DMS 273 (cell line): ENCODE data around the gene IPMK.
"Not testable (repeated sequence)": the region's sequence is repeated elsewhere in the genome, so short reads cannot be mapped to it uniquely, and the experiment has no call there.

ENCODE experiments used
- DNase-seq: peaks from one replicate; lab custom pipeline; 2025; ENCODE audit not compliant: unreplicated experiment; lab: John Stamatoyannopoulos, UW

The IPMK gene

DNA sequence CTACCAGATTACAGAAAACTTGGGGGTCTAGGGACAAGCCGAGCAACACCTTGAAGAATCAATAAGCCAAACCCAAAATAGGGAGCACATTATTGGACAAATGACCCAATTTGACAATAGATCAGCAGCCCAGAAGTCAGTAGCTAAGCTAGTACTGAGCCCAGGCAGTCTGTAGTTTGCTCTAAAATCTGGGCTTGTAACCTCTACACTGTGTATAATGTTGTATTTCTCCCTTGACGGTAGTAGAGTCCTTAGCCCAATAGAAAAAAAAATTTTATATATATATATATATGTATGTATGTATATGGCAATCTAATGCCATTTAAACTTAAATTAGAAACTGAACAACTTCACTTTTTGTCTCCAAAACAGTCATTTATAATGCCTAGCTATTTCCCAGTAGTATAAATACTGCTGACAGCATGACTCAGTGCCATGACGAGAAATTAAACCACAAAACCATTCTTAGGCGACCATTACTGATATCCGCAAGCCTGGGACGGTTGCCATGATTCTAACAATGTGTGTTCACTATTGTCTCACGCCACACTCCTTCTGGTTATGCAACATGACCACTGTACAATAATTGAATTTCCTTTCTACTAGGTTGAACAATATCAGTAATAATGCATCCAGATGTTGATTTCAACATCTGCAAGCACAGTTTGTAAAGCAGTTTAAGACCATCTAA, 110.5 kb downstream of the IPMK start:
- no peak for DNase-seq

DNA sequence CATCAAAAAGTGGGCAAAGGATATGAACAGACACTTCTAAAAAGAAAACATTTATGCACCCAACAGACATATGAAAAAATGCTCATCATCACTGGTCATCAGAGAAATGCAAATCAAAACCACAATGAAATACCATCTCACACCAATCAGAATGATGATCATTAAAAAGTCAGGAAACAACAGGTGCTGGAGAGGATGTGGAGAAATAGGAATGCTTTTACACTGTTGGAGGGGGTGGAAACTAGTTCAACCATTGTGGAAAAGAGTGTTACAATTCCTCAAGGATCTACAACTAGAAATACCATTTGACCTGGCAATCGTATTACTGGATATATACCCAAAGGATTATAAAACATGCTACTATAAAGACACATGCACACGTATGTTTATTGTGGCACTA, 111.8 kb downstream of the IPMK start:
- DNase-seq: not testable (repeated sequence)

GRCh38 chr10:58153751-58154150, 113.9 kb downstream of the IPMK start:
- DNase-seq: no peak

DNA sequence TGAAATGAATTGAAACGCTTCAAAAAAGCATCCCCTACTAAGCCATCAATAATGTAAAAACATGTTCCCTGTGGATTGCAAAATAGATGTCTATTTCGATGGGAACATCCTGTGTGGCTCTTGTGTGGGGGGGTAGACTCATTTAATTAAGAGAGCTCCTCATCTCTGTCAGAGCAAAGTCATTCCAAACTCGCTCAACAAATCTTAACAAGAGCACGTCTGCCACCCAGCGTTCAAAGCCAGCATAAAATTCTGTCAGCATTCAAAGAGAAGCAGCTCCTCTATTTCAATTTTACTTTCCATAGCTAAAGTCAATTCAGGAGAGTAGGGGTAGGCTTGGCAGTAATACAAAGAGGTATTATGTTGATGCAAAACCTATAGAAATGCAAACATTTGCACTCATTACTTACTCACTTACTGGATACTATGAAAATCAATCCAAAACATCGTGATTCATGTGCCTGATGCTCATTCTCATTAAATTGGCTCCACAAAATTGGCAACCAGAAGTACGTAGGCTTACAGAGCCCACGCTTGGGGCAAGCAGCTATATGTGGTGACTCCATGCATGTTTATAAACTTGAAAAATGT, 114.9 kb downstream of the IPMK start:
- DNase-seq: peak; percentile 56

DNA sequence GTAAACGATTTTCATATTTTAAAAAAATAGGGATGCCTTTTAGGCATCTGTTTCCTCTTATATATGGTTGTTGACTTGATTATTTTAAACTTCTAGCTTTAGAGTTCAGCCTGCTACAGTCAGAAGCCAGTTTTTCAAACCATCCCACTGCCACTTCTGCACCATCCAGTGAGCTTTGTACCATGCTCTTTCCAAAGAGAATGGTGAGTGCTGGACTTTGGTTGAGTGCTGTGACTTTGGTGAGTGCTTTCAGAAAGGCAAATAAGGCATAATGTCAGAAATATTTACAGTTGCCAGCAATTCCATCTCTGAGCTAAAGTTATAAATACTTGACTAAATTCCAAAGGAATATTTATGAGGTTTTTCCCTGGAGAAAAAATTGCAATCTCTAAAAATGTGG, 117.4 kb downstream of the IPMK start:
- no peak for DNase-seq

GRCh38 chr10:58143944-58144343, 123.8 kb downstream of the IPMK start:
- no peak for DNase-seq
